ENCODE measurements around the gene VDAC1. TPM values are rescaled to one million over a fixed set of nuclear protein-coding genes. Genes with fewer than 3 reads are reported as not detected.
"Not testable (repeated sequence)": the region's sequence is repeated elsewhere in the genome, so short reads cannot be mapped to it uniquely, and the experiment has no call there.

The VDAC1 gene
- total RNA-seq, 1 donor, result 87.0 TPM

DNA sequence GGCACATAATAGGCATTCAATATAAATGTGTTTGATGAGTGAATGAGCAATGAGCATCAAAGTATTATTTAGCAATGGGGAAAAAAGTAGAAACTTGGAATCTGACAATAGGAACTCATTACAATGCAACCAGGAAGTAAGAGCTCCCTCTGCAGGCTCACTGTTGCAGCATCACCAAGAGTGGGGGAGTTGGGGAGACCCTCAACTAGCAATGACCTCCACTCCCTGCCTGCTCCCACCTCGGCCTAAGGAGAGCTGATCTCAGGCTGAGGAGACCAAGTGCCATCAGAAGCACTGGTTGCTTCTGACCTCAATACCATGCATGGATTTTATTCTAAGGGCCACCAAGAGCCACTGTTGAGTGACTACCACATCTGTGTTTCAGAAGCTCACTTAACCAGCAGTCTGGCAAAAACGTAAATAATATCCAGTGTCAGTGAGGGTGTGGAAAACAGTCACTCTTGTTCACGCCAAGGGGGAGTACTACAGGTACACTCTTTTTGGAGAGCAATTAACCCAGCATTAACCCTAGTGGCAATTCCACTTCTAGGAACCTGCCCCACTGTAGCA, 8.0 kb downstream of the VDAC1 start:
- peak in 2 of 3 donors; percentile 35 to 42 for DNase-seq (ENCODE audit: low read depth in 2 of 3, low spot score in 2 of 3)

DNA sequence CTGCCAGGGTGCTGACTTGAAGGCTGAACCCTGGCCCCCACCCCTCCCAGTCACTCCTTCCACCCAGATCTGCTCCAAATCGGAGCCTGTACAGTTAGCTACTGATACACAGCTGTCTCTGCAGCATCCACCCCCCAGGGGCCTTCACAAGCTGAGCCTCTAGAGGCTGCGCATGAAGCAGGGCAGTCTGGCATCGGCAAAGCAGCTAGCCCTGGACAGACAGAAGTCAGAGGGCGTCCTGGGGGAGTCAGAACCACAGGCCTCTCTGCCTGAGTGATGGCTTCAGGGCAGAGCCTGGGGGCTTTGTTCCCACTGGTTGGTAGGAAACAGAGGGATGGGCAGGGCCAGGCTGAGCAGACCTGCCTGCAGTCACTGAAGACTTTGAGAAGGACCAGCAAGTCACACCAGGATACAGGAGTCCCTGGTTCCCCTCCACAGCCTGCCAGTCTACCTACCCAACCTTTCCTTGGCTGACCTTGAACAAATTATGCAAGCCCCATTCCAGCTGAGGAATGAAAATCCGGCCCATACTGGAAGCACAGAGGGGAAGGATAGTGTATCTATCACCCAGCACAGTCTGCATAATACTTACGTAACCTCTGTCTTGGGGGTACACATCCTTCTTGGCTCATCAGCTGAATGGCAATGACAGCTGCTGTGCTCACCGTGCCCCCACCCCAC, 8.8 kb downstream of the VDAC1 start:
- DNase-seq (ENCODE audit: low read depth in 2 of 3, low spot score in 2 of 3), result no peak

GRCh38 chr5:133995341-133995740, 9.4 kb downstream of the VDAC1 start:
- DNase-seq (ENCODE audit: low read depth in 2 of 3, low spot score in 2 of 3), result no peak

GRCh38 chr5:133994990-133995333, 9.8 kb downstream of the VDAC1 start:
- no peak for DNase-seq (ENCODE audit: low read depth in 2 of 3, low spot score in 2 of 3)

DNA sequence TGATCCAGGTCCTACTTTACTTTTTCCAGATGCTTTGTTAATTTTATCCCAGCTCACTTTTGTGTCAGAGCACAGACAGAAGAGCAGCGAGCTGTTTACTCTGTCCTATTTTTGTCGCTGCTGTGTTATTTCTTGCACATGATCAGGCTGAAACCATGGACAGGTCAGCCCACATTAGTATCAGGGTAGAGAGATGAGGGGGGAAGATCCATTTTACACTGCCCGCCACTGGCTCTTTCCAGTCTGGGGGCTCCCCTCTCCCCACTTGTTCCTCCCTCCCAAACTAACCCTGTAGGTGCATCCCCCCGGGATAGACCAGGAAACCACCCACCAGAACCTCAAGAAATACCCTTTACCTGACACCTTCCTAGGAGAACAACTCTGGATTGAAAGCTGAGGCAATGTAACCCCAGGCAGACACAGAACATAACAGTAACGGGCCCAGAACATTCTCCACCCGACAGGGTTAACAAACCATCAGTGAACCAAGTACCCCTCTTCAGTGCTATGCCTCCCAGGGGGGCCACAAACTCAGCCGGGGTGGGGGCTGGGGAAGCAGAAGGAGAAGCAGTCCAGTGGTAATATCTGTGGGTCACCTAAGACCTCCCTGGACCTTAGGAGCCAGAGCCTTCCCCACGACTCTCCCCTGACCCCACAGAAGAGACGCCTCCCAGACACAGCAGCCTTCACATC, 10.3 kb downstream of the VDAC1 start:
- no peak for DNase-seq (ENCODE audit: low read depth in 2 of 3, low spot score in 2 of 3)

- no peak for DNase-seq (ENCODE audit: low read depth in 2 of 3, low spot score in 2 of 3)
Measured at GRCh38 chr5:133993185-133993936, 11.4 kb downstream of the VDAC1 start.

GRCh38 chr5:133992429-133993155, 12.2 kb downstream of the VDAC1 start:
- no peak for DNase-seq (ENCODE audit: low read depth in 2 of 3, low spot score in 2 of 3)

GRCh38 chr5:133991171-133991910, 13.4 kb downstream of the VDAC1 start:
- no peak for DNase-seq (ENCODE audit: low read depth in 2 of 3, low spot score in 2 of 3)

DNA sequence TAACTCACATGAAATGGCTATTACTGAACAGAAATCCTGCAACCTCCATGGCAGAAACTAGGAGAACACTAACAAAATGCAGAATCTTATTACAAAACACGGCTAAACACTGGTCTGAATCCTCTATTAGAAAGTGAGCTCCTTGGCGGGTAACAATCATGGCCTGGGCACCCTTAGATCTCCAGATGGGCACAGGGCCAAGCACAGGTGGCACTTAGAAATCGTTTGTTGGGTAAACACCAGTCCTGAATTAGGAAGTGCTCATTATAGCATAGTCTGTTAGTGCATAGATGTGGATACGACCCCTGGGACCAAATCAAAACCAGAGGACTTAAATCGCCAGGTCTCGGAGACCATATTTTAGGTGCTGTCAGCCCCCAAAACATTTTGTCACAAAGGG, 14.4 kb downstream of the VDAC1 start:
- no peak for DNase-seq (ENCODE audit: low read depth in 2 of 3, low spot score in 2 of 3)

GRCh38 chr5:133985540-133986180, 19.1 kb downstream of the VDAC1 start:
- DNase-seq (ENCODE audit: low read depth in 2 of 3, low spot score in 2 of 3), result no peak

DNA sequence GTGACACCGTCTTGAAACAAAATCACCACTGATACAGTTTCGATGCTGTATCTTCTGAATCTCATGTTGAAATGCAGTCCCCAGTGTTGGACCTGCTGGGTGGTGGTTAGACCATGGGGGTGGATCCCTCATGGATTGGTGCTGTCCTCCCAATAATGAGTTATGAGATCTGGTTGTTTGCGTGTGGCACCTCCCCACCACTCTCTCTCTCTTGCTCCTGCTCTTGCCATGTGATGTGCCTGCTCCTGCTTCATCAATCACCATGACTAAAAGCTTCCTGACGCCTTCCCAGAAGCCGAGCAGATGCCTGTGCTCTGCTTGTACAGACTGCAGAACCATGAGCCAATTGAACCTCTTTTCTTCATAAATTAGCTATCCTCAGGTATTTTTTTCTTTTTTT, 21.1 kb downstream of the VDAC1 start:
- no peak for DNase-seq (ENCODE audit: low read depth in 2 of 3, low spot score in 2 of 3)

DNA sequence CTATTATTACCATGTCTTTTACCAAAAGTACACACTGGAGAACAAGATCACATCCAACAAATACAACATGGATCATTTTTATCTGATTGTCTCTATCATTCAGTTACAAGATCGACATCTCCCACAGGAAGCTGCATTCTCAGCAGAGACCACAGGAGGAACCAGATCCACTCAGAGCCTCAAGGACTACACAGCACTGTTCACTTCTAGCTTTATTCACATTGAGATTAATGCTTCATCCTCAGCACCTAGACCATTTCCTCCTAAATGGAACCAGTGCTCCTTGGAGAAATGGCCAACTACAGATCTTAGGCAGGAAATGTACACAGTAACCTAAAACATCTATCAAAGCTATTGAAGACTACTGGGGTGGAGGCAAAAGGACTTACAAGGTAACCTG, 23.1 kb downstream of the VDAC1 start:
- DNase-seq (ENCODE audit: low read depth in 2 of 3, low spot score in 2 of 3), result no peak

GRCh38 chr5:133980652-133981051, 24.1 kb downstream of the VDAC1 start:
- no peak for DNase-seq (ENCODE audit: low read depth in 2 of 3, low spot score in 2 of 3)

DNA sequence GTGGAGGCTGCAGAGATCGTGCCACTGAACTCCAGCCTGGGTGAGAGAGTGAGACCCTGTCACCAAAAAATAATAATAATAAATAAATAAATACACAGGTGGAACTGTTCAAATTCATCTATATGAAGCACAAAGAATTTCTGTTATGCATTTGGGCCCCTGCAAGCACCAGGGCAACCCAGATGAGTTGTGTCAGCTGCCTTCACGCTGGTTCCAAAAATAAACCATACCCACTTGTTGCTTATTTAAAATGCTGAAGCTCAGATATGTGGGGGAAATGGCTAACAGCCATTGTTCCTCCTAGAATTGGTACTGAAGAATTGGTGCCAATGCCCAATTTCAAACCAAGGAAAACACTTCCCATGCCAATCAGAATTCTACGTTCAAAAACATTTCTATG, 25.8 kb downstream of the VDAC1 start:
- no peak for DNase-seq (ENCODE audit: low read depth in 2 of 3, low spot score in 2 of 3)

- peak in 2 of 3 donors; percentile 40 to 42 for DNase-seq (ENCODE audit: low read depth in 2 of 3, low spot score in 2 of 3)
Measured at GRCh38 chr5:133977858-133978257, 26.9 kb downstream of the VDAC1 start.

GRCh38 chr5:133977161-133977787, 27.5 kb downstream of the VDAC1 start:
- DNase-seq (ENCODE audit: low read depth in 2 of 3, low spot score in 2 of 3), result no peak

- DNase-seq (ENCODE audit: low read depth in 2 of 3, low spot score in 2 of 3), result not testable (repeated sequence)
Measured at GRCh38 chr5:133975546-133975945, 29.2 kb downstream of the VDAC1 start.

DNA sequence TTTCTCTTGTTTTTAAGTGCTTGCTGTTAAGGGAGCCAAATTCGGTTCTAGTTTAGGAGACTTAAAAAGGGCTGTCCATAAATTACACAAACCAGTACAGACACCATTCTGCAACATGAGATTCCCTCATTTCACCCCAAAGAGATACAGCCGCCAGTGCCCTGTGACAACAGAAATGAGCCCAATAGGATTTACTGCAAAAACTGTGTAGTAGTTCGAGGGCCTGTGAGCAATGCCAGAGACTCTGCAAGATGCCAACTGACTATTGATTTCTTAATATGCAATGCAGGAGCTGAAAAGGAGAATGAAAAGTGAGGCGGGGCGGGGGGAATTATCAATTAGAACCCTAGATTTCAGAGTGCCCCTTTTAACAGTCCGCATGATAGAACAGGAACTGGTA, 30.6 kb downstream of the VDAC1 start:
- DNase-seq (ENCODE audit: low read depth in 2 of 3, low spot score in 2 of 3), result no peak

DNA sequence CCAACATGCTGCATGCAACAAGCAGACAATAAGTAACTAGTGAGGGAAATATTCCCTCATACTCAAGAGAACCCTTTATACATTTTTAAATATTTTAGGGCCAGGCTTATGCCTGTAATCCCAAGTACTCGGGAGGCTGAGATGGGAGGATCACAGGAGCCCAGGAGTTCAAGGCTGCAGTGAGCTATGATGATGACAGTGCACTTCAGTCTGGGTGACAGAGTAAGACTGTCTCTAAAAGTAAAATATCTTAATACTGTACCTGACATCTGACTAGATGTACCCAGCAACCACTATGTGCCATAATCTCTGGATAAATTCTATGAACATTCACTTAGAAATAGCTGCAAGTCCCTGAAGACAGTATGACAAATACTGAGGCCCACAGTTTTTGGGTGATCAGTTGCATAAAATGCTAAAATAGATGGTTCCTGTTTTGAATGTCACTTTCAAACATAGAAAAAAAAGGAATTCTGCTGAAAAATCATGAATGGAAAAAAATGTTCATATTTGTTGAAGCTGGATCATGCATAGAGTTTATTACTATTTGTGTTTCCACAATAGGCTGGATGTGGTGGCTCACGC, 34.4 kb downstream of the VDAC1 start:
- DNase-seq (ENCODE audit: low read depth in 2 of 3, low spot score in 2 of 3), result no peak
